Measurements from ENCODE around the gene ASS1. TPM values are rescaled to one million over a fixed set of nuclear protein-coding genes. Genes with fewer than 3 reads are reported as not detected.

Gene ASS1
- total RNA-seq, 1 donor from 2014 or later, result 96.0 TPM

GRCh38 chr9:130414081-130414731 is 30.6 kb upstream of the ASS1 start:
- intact Hi-C loops (cut with DNase I), result no loop called here
- H3K4me3 ChIP-seq, result no peak overlapping the region
- DNase-seq (no peak), ATAC-seq (no peak)
- H3K27me3 ChIP-seq, result no peaks in the 10 kb centered on the region
- no peak for TF ChIP-seq CTCF (IDR thresholded peaks at IDR 0.05)
- no peaks in the 10 kb centered on the region for H3K9me3 ChIP-seq
- H3K4me1 ChIP-seq, result no peaks in the 10 kb centered on the region
- no peaks in the 10 kb centered on the region for H3K36me3 ChIP-seq
- no peak overlapping the region for H3K27ac ChIP-seq

- no peak for TF ChIP-seq CTCF (IDR thresholded peaks at IDR 0.05)
- Histone ChIP-seq H3K36me3 (no peaks in the 10 kb centered on the region), H3K4me1 (no peaks in the 10 kb centered on the region), H3K9me3 (no peaks in the 10 kb centered on the region), H3K4me3 (no peak overlapping the region), H3K27ac (no peak overlapping the region), H3K27me3 (no peaks in the 10 kb centered on the region)
- ATAC-seq (no peak), DNase-seq (no peak)
- intact Hi-C loops (cut with DNase I), result no loop called here
Measured at GRCh38 chr9:130414910-130415746, 29.6 kb upstream of the ASS1 start.

GRCh38 chr9:130417602-130418001 is 27.2 kb upstream of the ASS1 start:
- intact Hi-C loops (cut with DNase I), result no loop called here
- Histone ChIP-seq H3K27ac (no peak overlapping the region), H3K27me3 (no peaks in the 10 kb centered on the region), H3K4me1 (no peaks in the 10 kb centered on the region), H3K4me3 (no peak overlapping the region), H3K9me3 (no peaks in the 10 kb centered on the region), H3K36me3 (no peaks in the 10 kb centered on the region)
- DNase-seq, result no peak
- no peak for TF ChIP-seq CTCF (IDR thresholded peaks at IDR 0.05)
- no peak for ATAC-seq

DNA sequence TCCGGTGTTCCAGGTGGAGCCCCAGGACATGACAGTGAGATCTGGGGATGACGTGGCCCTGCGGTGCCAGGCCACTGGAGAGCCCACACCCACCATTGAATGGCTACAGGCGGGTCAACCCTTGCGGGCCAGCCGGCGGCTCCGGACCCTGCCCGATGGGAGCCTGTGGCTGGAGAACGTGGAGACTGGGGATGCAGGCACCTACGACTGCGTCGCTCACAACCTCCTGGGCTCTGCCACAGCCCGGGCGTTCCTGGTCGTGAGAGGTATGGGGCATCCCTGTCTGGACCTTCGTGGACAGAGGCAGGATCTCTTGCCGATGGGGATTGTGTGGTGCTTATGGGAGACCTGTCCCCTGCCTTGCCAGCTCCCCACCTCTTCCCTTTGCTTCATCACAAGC is 26.0 kb upstream of the ASS1 start:
- ATAC-seq, result no peak
- no peak for DNase-seq
- H3K9me3 ChIP-seq, result no peaks in the 10 kb centered on the region
- intact Hi-C loops (cut with DNase I), result no loop called here
- no peak for TF ChIP-seq CTCF (IDR thresholded peaks at IDR 0.05)
- H3K36me3 ChIP-seq, result no peaks in the 10 kb centered on the region
- H3K4me3 ChIP-seq, result no peak overlapping the region
- H3K27ac ChIP-seq, result no peak overlapping the region
- no peaks in the 10 kb centered on the region for H3K27me3 ChIP-seq
- no peaks in the 10 kb centered on the region for H3K4me1 ChIP-seq

GRCh38 chr9:130419521-130420035 is 25.2 kb upstream of the ASS1 start:
- Histone ChIP-seq H3K9me3 (no peaks in the 10 kb centered on the region), H3K4me3 (no peak overlapping the region), H3K27me3 (no peaks in the 10 kb centered on the region), H3K36me3 (no peaks in the 10 kb centered on the region), H3K4me1 (no peaks in the 10 kb centered on the region), H3K27ac (no peak overlapping the region)
- DNase-seq, result no peak
- intact Hi-C loops (cut with DNase I), result no loop called here
- no peak for TF ChIP-seq CTCF (IDR thresholded peaks at IDR 0.05)
- ATAC-seq, result no peak
